GM21737 (cell line): ENCODE measurements around the gene FRMD3.

ENCODE experiments used
- ATAC-seq: cut with Tn5 transposase; IDR thresholded peaks from one replicate; pipeline ENCODE4 v1.9.1; 2021; ENCODE audit warnings: mild to moderate bottlenecking, moderate library complexity; ENCODE audit not compliant: unreplicated experiment

Gene FRMD3

GRCh38 chr9:83291196-83291595 lies 247.0 kb downstream of the FRMD3 start:
- ATAC-seq, result no peak

- no peak for ATAC-seq
Measured at GRCh38 chr9:83290692-83291091, 247.5 kb downstream of the FRMD3 start.

- ATAC-seq, result no peak
Measured at GRCh38 chr9:83287021-83287420, 251.2 kb downstream of the FRMD3 start.

- ATAC-seq, result no peak
Measured at GRCh38 chr9:83285445-83286225, 252.6 kb downstream of the FRMD3 start.

GRCh38 chr9:83284746-83285145 lies 253.5 kb downstream of the FRMD3 start:
- no peak for ATAC-seq

- ATAC-seq, result no peak
Measured at GRCh38 chr9:83283528-83283927, 254.7 kb downstream of the FRMD3 start.

GRCh38 chr9:83281306-83282255 lies 256.6 kb downstream of the FRMD3 start:
- ATAC-seq, result no peak

GRCh38 chr9:83280790-83281189 lies 257.4 kb downstream of the FRMD3 start:
- no peak for ATAC-seq

GRCh38 chr9:83280268-83280667 lies 257.9 kb downstream of the FRMD3 start:
- no peak for ATAC-seq

- no peak for ATAC-seq
Measured at GRCh38 chr9:83274787-83275186, 263.4 kb downstream of the FRMD3 start.

- no peak for ATAC-seq
Measured at GRCh38 chr9:83271665-83272071, 266.5 kb downstream of the FRMD3 start.

GRCh38 chr9:83270116-83270515 lies 268.1 kb downstream of the FRMD3 start:
- ATAC-seq, result no peak

GRCh38 chr9:83267741-83268140 lies 270.5 kb downstream of the FRMD3 start:
- no peak for ATAC-seq

- ATAC-seq, result no peak
Measured at GRCh38 chr9:83266666-83267496, 271.3 kb downstream of the FRMD3 start.

- ATAC-seq, result no peak
Measured at GRCh38 chr9:83266331-83266665, 271.9 kb downstream of the FRMD3 start.

- ATAC-seq, result no peak
Measured at GRCh38 chr9:83264315-83264714, 273.9 kb downstream of the FRMD3 start.

- no peak for ATAC-seq
Measured at GRCh38 chr9:83259558-83259957, 278.6 kb downstream of the FRMD3 start.

GRCh38 chr9:83257937-83258891 lies 280.0 kb downstream of the FRMD3 start:
- ATAC-seq, result no peak

GRCh38 chr9:83247732-83248131 lies 290.5 kb downstream of the FRMD3 start:
- no peak for ATAC-seq
